ENCODE measurements around the gene CXCL1.

The CXCL1 gene

DNA sequence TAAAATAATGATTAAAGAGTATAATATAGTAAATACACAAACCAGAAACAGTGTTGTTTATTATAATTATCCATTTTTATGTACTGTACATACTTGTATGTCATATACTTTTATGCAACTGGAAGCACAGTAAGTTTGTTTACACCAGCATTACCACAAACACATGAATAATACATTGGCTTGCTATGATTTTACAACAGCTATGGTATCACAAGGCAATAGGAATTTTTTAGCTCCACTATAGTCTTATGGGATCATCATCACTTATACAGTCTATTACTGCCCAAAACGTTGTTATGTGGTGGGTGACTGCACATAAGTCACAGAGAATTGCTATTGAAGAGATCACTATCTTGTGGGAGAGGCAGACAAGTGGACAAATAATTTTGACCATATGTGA, 17.9 kb upstream of the CXCL1 start:
- FAIRE-seq (no peak), DNase-seq (ENCODE audit: insufficient read length, low spot score) (no peak)
- TF ChIP-seq, protein P1, sequence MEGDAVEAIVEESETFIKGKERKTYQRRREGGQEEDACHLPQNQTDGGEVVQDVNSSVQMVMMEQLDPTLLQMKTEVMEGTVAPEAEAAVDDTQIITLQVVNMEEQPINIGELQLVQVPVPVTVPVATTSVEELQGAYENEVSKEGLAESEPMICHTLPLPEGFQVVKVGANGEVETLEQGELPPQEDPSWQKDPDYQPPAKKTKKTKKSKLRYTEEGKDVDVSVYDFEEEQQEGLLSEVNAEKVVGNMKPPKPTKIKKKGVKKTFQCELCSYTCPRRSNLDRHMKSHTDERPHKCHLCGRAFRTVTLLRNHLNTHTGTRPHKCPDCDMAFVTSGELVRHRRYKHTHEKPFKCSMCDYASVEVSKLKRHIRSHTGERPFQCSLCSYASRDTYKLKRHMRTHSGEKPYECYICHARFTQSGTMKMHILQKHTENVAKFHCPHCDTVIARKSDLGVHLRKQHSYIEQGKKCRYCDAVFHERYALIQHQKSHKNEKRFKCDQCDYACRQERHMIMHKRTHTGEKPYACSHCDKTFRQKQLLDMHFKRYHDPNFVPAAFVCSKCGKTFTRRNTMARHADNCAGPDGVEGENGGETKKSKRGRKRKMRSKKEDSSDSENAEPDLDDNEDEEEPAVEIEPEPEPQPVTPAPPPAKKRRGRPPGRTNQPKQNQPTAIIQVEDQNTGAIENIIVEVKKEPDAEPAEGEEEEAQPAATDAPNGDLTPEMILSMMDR (IDR thresholded peaks at IDR 0.05; ENCODE audit: insufficient read depth, missing control alignments), result no peak

DNA sequence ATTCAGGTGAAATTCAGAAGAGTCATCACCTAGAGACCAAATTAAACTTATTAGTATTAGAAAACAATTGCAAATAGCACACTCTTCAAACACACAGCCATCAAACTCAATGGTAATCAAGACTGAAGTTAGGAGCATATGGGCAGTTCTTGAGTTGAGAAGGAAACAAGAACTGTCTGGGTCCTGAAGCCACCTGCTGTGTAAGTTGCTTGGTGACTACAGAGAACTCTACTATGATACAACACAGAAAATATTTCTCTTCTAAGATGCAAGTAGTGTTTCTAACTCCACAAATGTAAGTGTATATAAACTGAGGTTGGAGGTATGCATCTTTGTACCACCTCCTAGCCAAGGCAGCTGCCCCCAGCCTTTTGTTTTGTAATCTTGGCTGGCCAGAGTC, 16.4 kb upstream of the CXCL1 start:
- TF ChIP-seq, protein P1 (IDR thresholded peaks at IDR 0.05; ENCODE audit: insufficient read depth, missing control alignments), result no peak
- DNase-seq (ENCODE audit: insufficient read length, low spot score) (no peak), FAIRE-seq (no peak)

DNA sequence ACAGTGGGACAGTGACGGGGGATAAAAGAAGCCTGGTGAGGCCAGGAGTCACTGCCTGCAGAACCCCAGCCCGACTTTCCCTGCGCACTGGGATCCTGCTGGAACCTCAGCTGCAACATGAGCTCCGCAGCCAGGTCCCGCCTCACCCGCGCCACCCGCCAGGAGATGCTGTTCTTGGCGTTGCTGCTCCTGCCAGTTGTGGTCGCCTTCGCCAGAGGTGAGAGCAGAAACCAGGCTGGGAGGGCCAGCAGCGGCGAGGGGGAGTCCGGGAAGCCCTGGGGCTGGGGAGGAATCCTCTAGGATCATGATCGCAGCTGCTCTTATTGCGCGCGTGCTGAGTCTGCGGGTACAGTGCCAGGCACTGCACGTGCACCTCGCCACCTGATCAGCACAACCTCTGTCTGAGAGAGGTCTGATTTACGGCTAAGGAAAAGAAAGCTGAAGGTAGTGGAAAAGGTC, 15.9 kb upstream of the CXCL1 start, which contains the start of gene PF4V1:
Gene PF4V1 (plus strand): TSS at position 51 of the 459 bp plus-strand sequence. CDS start 67 bp downstream, at position 118.
- DNase-seq (ENCODE audit: insufficient read length, low spot score), result no peak
- TF ChIP-seq, protein P1 (IDR thresholded peaks at IDR 0.05; ENCODE audit: insufficient read depth, missing control alignments), result no peak
- FAIRE-seq, result no peak

DNA sequence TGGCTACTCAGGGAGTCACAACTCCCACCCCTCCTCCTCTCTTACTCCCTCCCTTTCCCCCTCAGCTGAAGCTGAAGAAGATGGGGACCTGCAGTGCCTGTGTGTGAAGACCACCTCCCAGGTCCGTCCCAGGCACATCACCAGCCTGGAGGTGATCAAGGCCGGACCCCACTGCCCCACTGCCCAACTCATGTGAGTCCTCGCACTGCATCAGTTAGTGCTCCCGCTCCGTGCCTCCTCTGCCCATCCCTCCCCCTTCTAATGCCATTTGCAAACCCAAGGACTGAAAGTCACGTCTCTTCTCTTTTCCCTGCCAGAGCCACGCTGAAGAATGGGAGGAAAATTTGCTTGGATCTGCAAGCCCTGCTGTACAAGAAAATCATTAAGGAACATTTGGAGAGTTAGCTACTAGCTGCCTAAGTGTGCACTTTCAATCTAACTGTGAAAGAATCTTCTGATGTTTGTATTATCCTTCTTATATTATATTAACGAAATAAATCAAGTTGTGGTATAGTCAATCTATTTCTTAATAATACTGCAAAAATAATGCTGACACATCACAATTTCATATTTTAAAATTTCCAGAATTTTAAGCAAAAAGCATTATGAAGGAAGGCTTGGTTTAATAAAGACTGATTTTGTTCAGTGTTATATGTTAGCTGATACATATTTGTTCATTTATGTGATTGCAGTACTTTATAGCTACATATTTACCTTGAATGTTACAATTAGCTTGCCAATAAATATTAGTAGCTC, 15.3 kb upstream of the CXCL1 start:
- TF ChIP-seq, protein P1 (IDR thresholded peaks at IDR 0.05; ENCODE audit: insufficient read depth, missing control alignments), result no peak
- FAIRE-seq, result no peak
- no peak for DNase-seq (ENCODE audit: insufficient read length, low spot score)

DNA sequence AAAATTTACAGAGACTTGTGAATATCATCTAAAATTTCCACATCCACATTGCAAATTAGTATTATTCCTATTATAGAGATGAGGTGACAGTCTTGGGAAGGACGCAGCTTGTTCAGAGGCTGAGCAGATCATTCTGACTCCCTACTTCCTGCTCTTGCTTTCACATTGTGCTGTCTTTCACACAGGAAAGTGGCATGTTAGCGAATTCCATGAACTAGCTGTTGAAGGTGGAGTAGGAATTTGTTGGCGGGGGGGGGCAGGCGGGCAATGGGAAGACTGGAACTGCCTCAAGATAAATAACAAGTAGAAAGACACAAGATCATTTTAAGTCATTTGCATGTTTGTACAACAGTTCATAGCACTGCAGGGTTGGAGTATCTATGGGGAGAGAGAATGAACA, 13.8 kb upstream of the CXCL1 start:
- no peak for DNase-seq (ENCODE audit: insufficient read length, low spot score)
- FAIRE-seq, result no peak
- TF ChIP-seq, protein P1 (IDR thresholded peaks at IDR 0.05; ENCODE audit: insufficient read depth, missing control alignments), result no peak

DNA sequence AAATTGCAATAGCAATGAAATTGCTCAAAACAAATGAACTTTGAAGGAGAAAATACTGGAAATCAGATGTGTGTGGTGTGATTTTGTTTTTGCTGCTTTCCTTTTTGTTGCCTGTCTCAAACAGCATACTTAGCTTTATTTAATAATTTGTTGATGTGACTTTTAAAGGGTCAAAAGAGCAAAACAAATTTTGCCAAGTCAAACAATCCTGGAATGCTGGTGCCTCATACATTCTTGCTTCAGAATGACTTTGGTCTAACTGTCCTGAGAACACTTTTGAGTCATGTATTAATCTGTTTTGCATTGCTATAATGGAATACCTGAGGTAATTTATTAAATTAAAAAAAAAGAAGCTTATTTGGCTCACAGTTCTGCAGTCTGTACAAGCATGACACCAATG, 12.7 kb upstream of the CXCL1 start:
- DNase-seq (ENCODE audit: insufficient read length, low spot score) (no peak), FAIRE-seq (no peak)
- TF ChIP-seq, protein P1 (IDR thresholded peaks at IDR 0.05; ENCODE audit: insufficient read depth, missing control alignments), result no peak

DNA sequence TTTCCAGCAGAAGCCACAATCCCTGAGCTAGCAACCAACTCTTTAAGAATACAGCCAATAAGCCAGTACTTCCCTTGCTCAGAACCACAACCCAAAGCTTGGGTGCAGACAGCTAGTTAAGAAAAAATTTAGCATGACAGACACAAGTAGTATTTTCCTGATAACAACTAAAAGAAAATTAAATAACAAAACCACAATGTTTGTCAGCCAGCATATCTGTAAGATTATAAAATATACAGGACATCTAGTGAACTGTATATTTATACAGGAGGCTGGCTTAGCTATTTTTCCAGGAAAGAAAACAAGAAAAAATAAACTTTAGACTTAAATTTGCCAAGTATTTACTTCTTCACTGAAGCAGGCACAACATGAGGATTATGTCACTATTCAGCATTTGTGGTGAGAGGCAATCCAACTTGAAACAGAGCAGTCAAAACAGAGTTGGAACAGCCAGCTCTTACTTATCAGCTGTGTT, 9.5 kb upstream of the CXCL1 start:
- TF ChIP-seq, protein P1 (IDR thresholded peaks at IDR 0.05; ENCODE audit: insufficient read depth, missing control alignments), result no peak
- DNase-seq (ENCODE audit: insufficient read length, low spot score) (no peak), FAIRE-seq (no peak)

Data from D721Med (cell line).